PC-3 (cell line): Measurements from ENCODE around the gene ZNF185. TPM values are rescaled to one million over a fixed set of nuclear protein-coding genes. Genes with fewer than 3 reads are reported as not detected.
A peak's percentile ranks its signal among the peaks of the same experiment; 100 is the strongest.

Experiments used
- ATAC-seq: fragments of 200-7000 bp; cut with Tn5 transposase; 2 replicates; pipeline ENCODE4 v1.9.1; 2020; ENCODE audit warnings: mild to moderate bottlenecking, moderate library complexity
- BruUV-seq: library from RNA; stranded (reverse); fragments of 400-500 nt; replicated peaks from 2 replicates; lab custom pipeline; 2021; lab: Mats Ljungman, UMichigan
- CTCF ChIA-PET: fragments of 300-600 bp; sonication (Branson Sonifier 250); formaldehyde crosslinking; loops from one replicate; lab custom pipeline; 2022; ENCODE audit warnings: antibody characterized with exemption; lab: Charles Lee
- POLR2A ChIA-PET: fragments of 300-600 bp; sonication (Branson Sonifier 250); formaldehyde crosslinking; loops from one replicate; lab custom pipeline; 2022; ENCODE audit warnings: antibody characterized with exemption; ENCODE audit not compliant: unreplicated experiment; lab: Charles Lee
- DNase-seq: peaks from one replicate; pipeline ENCODE4 v3.0.0-alpha.2; 2015
- H2AFZ ChIP-seq: fragments of 300-600 bp; sonication (generic); 2 replicates; pipeline ENCODE4 v1.6.0; 2016; ENCODE audit warnings: antibody characterized with exemption, low read length
- H3F3A ChIP-seq: fragments of 300-600 bp; sonication (generic); one replicate; pipeline ENCODE4 v1.6.0; 2017; ENCODE audit warnings: antibody characterized with exemption, low read length, control low read depth, mild to moderate bottlenecking; ENCODE audit not compliant: unreplicated experiment
- H3K27ac ChIP-seq: fragments of 300-600 bp; sonication (generic); 2 replicates; pipeline ENCODE4 v1.5.1; 2016; ENCODE audit warnings: mild to moderate bottlenecking, low read length
- H3K27me3 ChIP-seq: fragments of 300-600 bp; sonication (generic); 2 replicates; pipeline ENCODE4 v1.6.1; 2016; ENCODE audit warnings: low read length, mixed read lengths
- H3K36me3 ChIP-seq: fragments of 300-600 bp; sonication (generic); 2 replicates; pipeline ENCODE4 v1.6.1; 2016; ENCODE audit warnings: low read depth, mixed run types, low read length, mixed read lengths
- H3K4me1 ChIP-seq: fragments of 300-600 bp; sonication (generic); 2 replicates; pipeline ENCODE4 v1.5.1; 2016; ENCODE audit warnings: low read length; ENCODE audit not compliant: insufficient read depth
- H3K4me2 ChIP-seq: fragments of 300-600 bp; sonication (generic); 2 replicates; pipeline ENCODE4 v1.6.0; 2016; ENCODE audit warnings: low read length
- H3K4me3 ChIP-seq: fragments of 300-600 bp; sonication (generic); 2 replicates; pipeline ENCODE4 v1.5.1; 2016; ENCODE audit warnings: mild to moderate bottlenecking, low read length, mixed read lengths
- H3K79me2 ChIP-seq: fragments of 300-600 bp; sonication (generic); 2 replicates; pipeline ENCODE4 v1.6.1; 2017; ENCODE audit warnings: low read length, mixed read lengths
- H3K9ac ChIP-seq: fragments of 300-600 bp; sonication (generic); 2 replicates; pipeline ENCODE4 v1.6.0; 2016; ENCODE audit warnings: mild to moderate bottlenecking, low read length
- H3K9me2 ChIP-seq: fragments of 300-600 bp; sonication (generic); replicated peaks from 2 replicates; pipeline ENCODE4 v1.6.1; 2016; ENCODE audit warnings: mixed run types, low read length, mixed read lengths
- H3K9me3 ChIP-seq: fragments of 300-600 bp; sonication (generic); 2 replicates; pipeline ENCODE4 v1.6.1; 2016; ENCODE audit warnings: low read length, mixed read lengths
- H4K20me1 ChIP-seq: fragments of 300-600 bp; sonication (generic); 2 replicates; pipeline ENCODE4 v1.6.1; 2016; ENCODE audit warnings: low read length, mixed read lengths
- EZH2 ChIP-seq: fragments of 300-600 bp; sonication (generic); IDR thresholded peaks from one replicate; pipeline ENCODE4 v1.6.1; 2017; ENCODE audit warnings: antibody characterized with exemption, mild to moderate bottlenecking, low read length; ENCODE audit not compliant: unreplicated experiment
- EZH2phosphoT487 ChIP-seq: fragments of 300-600 bp; sonication (generic); IDR thresholded peaks from 2 replicates; pipeline ENCODE4 v1.6.1; 2018; ENCODE audit warnings: mild to moderate bottlenecking, antibody characterized with exemption, low read length, borderline replicate concordance
- intact Hi-C: fragments of 100-400 bp; cut with micrococcal nuclease; formaldehyde crosslinking; loops from 2 replicates; pipeline ENCODE4 v1.9.0; 2023
- total RNA-seq: library from RNA; depleted of rRNA; stranded (reverse); fragments of >200 nt; gene quantifications from 2 replicates; pipeline ENCODE4 v1.2.3, GENCODE V29; 2014
- TF ChIP-seq, protein P1 (sequence below): fragments of 300-600 bp; sonication (generic); conservative IDR thresholded peaks from 2 replicates; pipeline ENCODE4 v1.5.1; 2017; ENCODE audit warnings: antibody characterized with exemption, low read depth, mild to moderate bottlenecking, low read length

ZNF185 gene
- total RNA-seq, 1 experiment from 2014 or later, result 68.9 TPM

GRCh38 chrX:152912106-152912505, 14.2 kb downstream of the ZNF185 start:
- BruUV-seq, result no TSS peak
- no peak overlapping the region for H3K4me2 ChIP-seq
- no peaks in the 10 kb centered on the region for H3F3A ChIP-seq
- H3K27me3 ChIP-seq, result no peaks in the 10 kb centered on the region
- POLR2A ChIA-PET, result no interaction called here
- no peaks in the 10 kb centered on the region for H3K36me3 ChIP-seq
- no peaks in the 10 kb centered on the region for H3K9me2 ChIP-seq
- intact Hi-C loops, result no loop called here
- no peak overlapping the region for H3K27ac ChIP-seq
- DNase-seq (no peak), ATAC-seq (no peak)
- no peak overlapping the region for H3K4me3 ChIP-seq
- H3K4me1 ChIP-seq, result peaks cover 15% of the 10 kb centered on the region
- no peak overlapping the region for H3K9ac ChIP-seq
- H2AFZ ChIP-seq, result no peak overlapping the region
- CTCF ChIA-PET, result no interaction called here
- no peaks in the 10 kb centered on the region for H3K9me3 ChIP-seq
- H4K20me1 ChIP-seq, result no peaks in the 10 kb centered on the region
- H3K79me2 ChIP-seq, result peaks cover 6% of the 10 kb centered on the region; the same call in 1 of the 2 replicates
- TF ChIP-seq EZH2phosphoT487 (no peak), EZH2 (no peak)
- TF ChIP-seq, protein P1, sequence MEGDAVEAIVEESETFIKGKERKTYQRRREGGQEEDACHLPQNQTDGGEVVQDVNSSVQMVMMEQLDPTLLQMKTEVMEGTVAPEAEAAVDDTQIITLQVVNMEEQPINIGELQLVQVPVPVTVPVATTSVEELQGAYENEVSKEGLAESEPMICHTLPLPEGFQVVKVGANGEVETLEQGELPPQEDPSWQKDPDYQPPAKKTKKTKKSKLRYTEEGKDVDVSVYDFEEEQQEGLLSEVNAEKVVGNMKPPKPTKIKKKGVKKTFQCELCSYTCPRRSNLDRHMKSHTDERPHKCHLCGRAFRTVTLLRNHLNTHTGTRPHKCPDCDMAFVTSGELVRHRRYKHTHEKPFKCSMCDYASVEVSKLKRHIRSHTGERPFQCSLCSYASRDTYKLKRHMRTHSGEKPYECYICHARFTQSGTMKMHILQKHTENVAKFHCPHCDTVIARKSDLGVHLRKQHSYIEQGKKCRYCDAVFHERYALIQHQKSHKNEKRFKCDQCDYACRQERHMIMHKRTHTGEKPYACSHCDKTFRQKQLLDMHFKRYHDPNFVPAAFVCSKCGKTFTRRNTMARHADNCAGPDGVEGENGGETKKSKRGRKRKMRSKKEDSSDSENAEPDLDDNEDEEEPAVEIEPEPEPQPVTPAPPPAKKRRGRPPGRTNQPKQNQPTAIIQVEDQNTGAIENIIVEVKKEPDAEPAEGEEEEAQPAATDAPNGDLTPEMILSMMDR, result peak; percentile 35; the same call in 1 of the 2 replicates

GRCh38 chrX:152912641-152913040, 14.8 kb downstream of the ZNF185 start:
- TF ChIP-seq EZH2 (no peak), EZH2phosphoT487 (no peak)
- TF ChIP-seq, protein P1, result no peak
- CTCF ChIA-PET, result no interaction called here
- Histone ChIP-seq H3K27me3 (no peaks in the 10 kb centered on the region), H3K4me2 (no peak overlapping the region), H3K4me3 (no peak overlapping the region), H3K4me1 (peaks cover 15% of the 10 kb centered on the region), H3K79me2 (peaks cover 6% of the 10 kb centered on the region; the same call in 1 of the 2 replicates), H3K27ac (no peak overlapping the region), H3F3A (no peaks in the 10 kb centered on the region), H3K9me3 (no peaks in the 10 kb centered on the region), H3K9ac (no peak overlapping the region), H3K9me2 (no peaks in the 10 kb centered on the region), H2AFZ (no peak overlapping the region), H4K20me1 (no peaks in the 10 kb centered on the region), H3K36me3 (no peaks in the 10 kb centered on the region)
- ATAC-seq (no peak), DNase-seq (no peak)
- intact Hi-C loops, result no loop called here
- POLR2A ChIA-PET, result no interaction called here
- no TSS peak for BruUV-seq

- intact Hi-C loops, result no loop called here
- CTCF ChIA-PET, result no interaction called here
- TF ChIP-seq EZH2phosphoT487 (no peak), EZH2 (no peak)
- TF ChIP-seq, protein P1, result no peak
Observed at GRCh38 chrX:152913346-152913745, 15.5 kb downstream of the ZNF185 start.

More at GRCh38 chrX:152913346-152913745, 15.5 kb downstream of the ZNF185 start:
- Histone ChIP-seq H2AFZ (no peak overlapping the region), H3K9ac (no peak overlapping the region), H3K36me3 (peaks cover 4% of the 10 kb centered on the region; the same call in 1 of the 2 replicates), H3K27me3 (no peaks in the 10 kb centered on the region), H4K20me1 (no peaks in the 10 kb centered on the region), H3K27ac (no peak overlapping the region), H3K4me1 (peaks cover 15% of the 10 kb centered on the region), H3K79me2 (0 out of 2 replicates have a peak, but pooled peaks cover 6% of the 10 kb centered on the region), H3K4me3 (no peak overlapping the region), H3F3A (no peaks in the 10 kb centered on the region), H3K9me2 (no peaks in the 10 kb centered on the region), H3K4me2 (no peak overlapping the region), H3K9me3 (no peaks in the 10 kb centered on the region)
- ATAC-seq (no peak), DNase-seq (no peak)
- POLR2A ChIA-PET, result no interaction called here
- no TSS peak for BruUV-seq
